ENCODE measurements around the gene AIG1.

Gene AIG1

GRCh38 chr6:143197377-143197776 is 136.7 kb downstream of the AIG1 start:
- no peak for DNase-seq (ENCODE audit: low spot score)

- DNase-seq (ENCODE audit: low spot score), result no peak
These were observed 137.6 kb downstream of the AIG1 start for GRCh38 chr6:143198312-143198711.

- DNase-seq (ENCODE audit: low spot score), result no peak
These were observed 138.6 kb downstream of the AIG1 start for GRCh38 chr6:143199291-143199690.

- no peak for DNase-seq (ENCODE audit: low spot score)
These were observed 139.6 kb downstream of the AIG1 start for GRCh38 chr6:143200167-143200770.

GRCh38 chr6:143204045-143204444 is 143.4 kb downstream of the AIG1 start:
- no peak for DNase-seq (ENCODE audit: low spot score)

GRCh38 chr6:143205131-143205535 is 144.4 kb downstream of the AIG1 start:
- no peak for DNase-seq (ENCODE audit: low spot score)

GRCh38 chr6:143205585-143205984 is 144.9 kb downstream of the AIG1 start:
- DNase-seq (ENCODE audit: low spot score), result no peak

GRCh38 chr6:143205991-143206390 is 145.3 kb downstream of the AIG1 start:
- no peak for DNase-seq (ENCODE audit: low spot score)

GRCh38 chr6:143206550-143206949 is 145.9 kb downstream of the AIG1 start:
- DNase-seq (ENCODE audit: low spot score), result no peak

GRCh38 chr6:143210420-143210819 is 149.7 kb downstream of the AIG1 start:
- DNase-seq (ENCODE audit: low spot score), result no peak

GRCh38 chr6:143213859-143214376 is 153.2 kb downstream of the AIG1 start:
- no peak for DNase-seq (ENCODE audit: low spot score)

GRCh38 chr6:143215363-143215762 is 154.7 kb downstream of the AIG1 start:
- DNase-seq (ENCODE audit: low spot score), result no peak

GRCh38 chr6:143215771-143216170 is 155.1 kb downstream of the AIG1 start:
- DNase-seq (ENCODE audit: low spot score), result no peak

- DNase-seq (ENCODE audit: low spot score), result no peak
These were observed 157.5 kb downstream of the AIG1 start for GRCh38 chr6:143218233-143218632.

- no peak for DNase-seq (ENCODE audit: low spot score)
These were observed 161.0 kb downstream of the AIG1 start for GRCh38 chr6:143221698-143222097.

GRCh38 chr6:143222310-143222709 is 161.6 kb downstream of the AIG1 start:
- no peak for DNase-seq (ENCODE audit: low spot score)

- DNase-seq (ENCODE audit: low spot score), result no peak
These were observed 162.1 kb downstream of the AIG1 start for GRCh38 chr6:143222801-143223231.

- DNase-seq (ENCODE audit: low spot score), result no peak
These were observed 163.2 kb downstream of the AIG1 start for GRCh38 chr6:143223895-143224294.

- DNase-seq (ENCODE audit: low spot score), result peak; percentile 38
These were observed 163.8 kb downstream of the AIG1 start for GRCh38 chr6:143224516-143224915.

- no peak for DNase-seq (ENCODE audit: low spot score)
These were observed 165.2 kb downstream of the AIG1 start for GRCh38 chr6:143225929-143226328.

GRCh38 chr6:143227675-143228074 is 167.0 kb downstream of the AIG1 start:
- no peak for DNase-seq (ENCODE audit: low spot score)

GRCh38 chr6:143229400-143229799 is 168.7 kb downstream of the AIG1 start:
- no peak for DNase-seq (ENCODE audit: low spot score)

GRCh38 chr6:143232849-143233248 is 172.2 kb downstream of the AIG1 start:
- peak; percentile 14 for DNase-seq (ENCODE audit: low spot score)

- no peak for DNase-seq (ENCODE audit: low spot score)
These were observed 173.0 kb downstream of the AIG1 start for GRCh38 chr6:143233554-143234285.
